ENCODE results near the gene PRKCZ.
A peak's percentile ranks its signal among the peaks of the same experiment; 100 is the strongest.

The PRKCZ gene

DNA sequence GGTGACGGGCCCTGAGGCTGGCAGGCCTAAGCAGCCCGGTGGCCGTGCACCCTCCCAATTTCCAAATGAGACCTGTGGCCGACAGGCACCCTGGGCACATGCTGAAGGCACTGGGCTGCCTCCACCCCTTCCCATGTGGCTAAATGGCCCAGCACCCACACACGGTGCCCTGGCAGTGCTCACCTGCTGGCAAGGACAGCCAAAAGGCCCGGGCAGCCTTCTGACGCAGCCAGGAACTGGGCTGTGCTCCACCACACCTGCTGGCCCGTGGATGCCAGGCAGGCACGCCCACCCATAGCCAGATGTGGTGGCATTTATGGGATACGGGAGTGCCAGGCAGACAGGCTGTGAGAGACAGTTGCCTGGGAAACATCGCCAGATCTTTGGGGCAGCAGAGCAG is 148.4 kb downstream of the PRKCZ start:
- no peak for DNase-seq

DNA sequence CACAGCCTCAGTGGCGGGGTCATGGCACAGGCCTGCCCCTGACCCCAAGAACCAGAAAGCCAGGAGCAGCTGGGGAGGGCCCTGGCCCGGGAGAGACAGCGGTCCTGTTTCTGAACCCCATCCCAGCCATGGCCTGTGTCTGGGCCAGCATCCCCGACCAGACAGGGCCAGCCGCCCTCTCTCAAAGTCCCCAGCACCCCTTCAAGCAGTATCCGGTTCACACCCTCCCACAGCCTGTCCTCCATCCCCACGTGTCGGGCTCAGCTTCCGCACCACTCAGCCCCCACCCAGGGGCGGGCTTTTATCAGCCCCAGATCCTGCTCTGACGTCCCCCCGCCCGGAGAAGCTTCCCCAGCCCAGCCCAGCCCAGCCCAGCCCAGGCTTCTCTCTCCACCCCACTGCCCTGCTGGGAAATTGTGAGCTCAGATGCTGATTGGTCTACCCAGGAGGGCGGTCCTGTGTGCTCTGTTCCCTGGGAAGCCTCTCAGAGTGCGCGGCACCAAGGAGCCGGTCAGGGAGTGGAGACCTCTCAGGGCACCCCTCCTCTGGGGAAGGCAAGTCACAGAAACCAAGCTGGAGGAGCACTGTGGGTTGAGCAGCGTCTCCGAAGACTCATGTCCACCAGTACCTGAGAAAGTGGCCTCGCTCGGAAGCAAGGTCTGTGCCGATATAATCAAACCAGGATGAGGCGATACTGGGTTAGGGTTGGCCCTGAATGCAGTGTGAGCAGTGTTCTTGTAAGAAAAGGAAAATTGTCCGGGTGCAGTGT is 149.0 kb downstream of the PRKCZ start:
- DNase-seq, result peak; percentile 93

DNA sequence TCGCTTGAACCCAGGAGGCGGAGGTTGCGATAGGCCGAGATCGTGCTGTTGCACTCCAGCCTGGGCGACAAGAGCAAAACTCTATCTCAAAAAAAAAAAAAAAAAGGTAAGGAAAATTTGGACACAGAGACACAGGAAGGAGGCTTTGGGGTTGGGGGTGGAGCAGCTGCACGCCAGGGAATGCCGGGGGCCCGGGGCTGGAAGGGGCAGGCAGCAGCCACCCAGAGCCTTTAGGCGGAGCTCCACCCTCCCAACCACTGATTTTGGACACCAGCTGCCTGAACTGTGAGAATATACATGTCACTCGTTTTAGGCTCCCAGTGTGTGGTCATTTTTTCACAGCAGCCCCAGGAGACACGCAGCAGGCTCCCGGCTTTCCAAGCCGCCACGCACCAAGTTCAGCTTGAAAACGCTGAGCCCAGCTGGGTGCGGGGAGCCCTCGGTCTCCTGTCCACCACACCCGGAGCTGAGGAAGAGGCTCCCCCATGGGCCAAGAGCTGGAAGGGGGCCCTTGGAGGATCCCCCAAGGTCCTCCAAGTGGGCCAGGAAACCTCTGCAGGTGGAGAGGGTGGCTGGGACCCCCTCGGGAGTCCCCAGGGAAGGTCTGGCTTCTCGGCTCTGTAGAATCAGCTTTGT is 150.2 kb downstream of the PRKCZ start:
- DNase-seq, result no peak

DNA sequence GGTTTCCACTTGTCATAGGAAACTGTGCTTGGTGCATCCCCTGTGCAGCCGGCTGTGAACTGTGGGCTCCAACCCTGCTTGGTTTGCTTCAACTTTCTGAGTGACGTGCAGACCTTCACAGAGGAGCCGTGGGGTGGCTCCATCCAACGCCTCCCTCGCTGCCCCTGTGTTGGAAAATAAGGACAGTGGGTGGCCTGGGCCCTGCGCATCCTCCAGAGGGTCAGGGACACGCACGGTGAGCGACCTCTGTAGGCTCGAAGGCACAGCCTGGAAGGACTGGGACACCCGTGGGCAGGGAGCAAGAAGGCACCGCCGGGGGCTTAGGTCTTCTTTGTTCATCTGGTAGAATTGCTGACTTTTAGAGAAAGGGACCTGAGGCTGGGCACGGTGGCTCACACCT is 150.9 kb downstream of the PRKCZ start:
- no peak for DNase-seq

DNA sequence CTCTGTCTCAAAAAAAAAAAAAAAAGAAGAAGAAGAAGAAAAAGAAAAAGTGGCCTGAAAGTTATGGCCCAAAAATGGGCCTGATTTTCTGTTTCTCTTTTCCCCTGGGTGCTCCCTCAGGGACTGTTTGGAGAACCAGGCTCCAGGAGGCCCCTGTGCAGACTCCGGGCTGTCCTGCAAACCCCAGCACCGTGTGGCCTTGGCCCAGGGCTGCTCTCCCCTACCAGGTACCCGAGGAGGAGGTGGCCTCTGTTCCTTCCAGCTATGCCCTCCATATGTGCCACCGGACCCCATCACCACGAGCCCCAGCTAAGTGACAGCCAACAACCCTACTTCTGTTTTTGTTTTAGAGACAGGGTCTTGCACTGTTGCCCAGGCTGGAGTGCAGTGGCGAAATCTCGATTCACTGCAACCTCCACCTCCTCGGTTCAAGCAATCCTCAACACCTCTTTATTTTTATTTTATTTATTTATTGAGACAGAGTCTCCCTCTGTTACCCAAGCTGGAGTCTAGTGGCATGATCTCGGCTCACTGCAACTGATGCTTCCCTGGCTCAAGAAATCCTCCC is 151.9 kb downstream of the PRKCZ start:
- DNase-seq, result no peak

DNA sequence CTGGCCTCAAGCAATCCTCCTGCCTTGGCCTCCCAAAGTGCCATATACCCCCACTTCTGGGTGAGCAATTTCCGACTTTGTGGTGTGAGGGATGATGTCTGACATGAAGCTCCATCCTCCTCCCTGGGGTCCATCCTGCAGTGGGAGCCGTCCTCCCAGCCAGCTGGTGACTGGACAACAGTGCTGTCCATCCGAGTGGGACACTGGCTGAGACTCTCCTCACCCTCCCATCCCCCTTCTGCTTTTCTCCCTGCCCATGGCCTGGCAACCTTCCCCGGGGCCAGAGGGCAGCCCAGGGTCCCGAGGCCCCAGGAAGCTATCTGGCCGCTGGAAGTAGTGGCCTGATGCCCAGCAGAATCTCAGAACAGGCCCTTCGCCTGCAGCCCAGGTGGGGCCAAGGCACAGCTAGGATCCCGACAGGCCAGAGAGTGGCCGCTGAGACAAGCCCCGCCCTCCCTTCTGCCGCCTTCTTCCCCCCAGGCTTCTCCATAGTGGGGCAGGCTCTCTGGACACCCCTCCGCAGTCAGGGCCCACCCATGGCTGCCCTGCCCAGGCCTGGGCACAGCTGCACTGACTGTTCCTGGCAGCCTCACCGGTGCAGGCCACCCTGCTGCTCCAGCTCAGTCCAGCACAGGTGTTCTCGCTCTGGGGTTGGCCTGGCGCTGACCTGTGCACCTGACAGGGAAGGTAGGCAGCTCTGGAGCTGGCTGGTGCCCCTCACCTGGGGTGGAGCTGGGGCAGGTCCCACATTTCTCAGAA is 152.8 kb downstream of the PRKCZ start:
- DNase-seq, result no peak

DNA sequence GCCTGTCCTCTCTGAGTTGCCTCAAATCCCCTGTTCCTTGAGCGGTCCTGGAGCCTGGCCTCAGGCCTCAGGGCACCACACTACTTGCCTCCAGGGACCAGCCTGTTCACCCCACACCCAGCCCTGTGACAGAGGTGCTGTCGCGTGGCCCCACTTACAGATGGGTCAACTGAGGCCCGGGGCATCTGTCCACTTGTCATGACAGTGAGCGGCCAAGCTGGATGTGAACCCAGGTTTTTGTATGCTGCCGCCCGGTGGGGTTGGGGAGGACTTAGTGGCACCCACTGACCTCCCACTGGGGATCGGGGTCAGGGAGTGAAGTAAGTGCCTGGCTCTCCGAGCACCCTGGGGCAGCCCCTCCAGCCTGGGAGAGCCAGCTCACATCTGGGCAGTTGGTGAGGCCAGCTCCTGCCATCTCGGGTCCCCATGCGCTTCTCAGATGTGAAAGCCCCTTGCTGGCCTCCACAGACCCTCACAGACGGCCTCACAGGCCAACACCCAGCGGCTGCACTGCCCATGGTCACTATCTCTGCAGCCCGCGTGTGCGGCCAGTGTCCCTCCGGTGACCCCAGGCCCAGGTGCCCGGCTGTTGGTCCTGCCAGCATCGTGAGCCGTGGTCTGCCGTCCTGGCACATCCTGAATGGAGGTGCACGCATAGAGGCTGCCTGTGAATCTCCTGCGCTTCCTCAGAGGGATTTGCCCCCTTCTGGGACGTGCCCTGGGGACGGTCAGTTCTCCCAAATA is 153.6 kb downstream of the PRKCZ start:
- DNase-seq, result no peak

DNA sequence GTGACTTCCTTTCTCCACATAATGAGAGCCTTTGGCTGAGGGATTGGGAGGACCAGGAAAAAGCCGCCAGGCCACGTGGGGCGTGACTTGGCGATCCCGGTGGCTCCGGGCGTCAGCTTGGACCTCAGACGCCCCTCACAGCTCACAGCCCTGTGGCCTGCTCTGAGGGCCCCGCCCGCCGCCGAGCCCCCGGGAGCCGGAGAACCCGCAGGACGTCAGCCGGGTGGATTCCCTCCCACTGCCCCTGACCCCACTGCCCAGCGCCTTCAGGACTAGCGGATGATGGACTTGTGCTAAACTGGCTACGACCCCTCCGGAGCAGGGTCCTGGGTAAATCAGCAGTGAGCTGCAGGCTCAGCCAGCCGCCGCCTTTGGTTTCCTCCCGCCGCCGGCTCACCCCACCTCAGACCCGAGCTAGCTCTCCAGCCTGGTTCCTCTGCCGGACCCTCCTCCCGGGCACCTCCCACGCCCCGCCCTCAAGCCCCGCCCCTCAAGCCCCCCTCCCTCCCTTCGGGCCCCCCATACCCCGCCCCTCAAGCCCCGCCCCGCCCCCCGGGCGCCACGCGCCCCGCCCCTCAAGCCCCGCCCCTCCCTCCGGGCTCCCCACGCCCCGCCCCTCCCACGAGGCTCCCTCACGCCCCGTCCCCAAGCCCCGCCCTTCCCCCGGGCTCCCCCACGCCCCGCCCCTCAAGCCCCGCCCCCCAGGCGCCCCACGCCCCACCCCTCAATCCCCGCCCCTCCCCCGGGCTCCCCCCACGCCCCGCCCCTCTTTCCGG is 154.4 kb downstream of the PRKCZ start:
- peak; percentile 74 for DNase-seq

DNA sequence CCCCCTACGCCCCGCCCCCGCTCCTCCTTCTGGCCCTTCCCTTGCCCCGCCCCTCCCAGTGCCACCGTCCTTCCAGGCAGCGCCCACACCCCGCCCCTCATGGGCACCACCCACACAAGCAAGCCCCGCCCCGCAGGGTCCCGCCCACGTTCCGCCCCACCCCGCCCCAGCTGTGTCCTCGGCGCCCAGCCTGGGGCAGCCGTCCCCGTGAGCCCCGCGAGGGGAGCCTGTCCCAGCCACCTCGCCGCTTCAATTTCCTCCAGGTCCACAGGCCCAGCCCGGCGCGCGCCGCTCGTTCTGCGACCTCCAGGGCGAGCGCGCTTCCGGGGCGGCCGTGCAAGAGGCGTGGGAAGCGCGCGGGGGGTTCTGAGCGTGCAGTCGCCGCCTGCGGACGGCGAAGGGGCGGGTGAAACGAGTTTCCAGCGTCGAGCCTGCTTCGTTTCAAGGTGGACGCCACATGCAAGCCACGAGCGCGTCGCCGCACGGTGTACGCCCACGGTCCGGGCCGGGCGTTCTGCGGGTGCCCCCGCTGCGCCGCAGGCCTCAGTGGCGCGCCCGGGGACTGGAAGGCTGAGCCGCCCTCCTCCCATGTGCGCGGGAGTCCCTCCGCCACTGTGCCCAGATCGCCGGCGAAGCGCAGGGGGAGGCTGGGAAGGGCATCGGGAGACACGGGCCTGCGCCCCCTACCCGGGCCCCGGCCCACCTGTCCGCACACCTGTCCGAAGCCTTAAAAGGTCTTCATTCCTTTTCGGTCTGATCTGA is 155.2 kb downstream of the PRKCZ start:
- DNase-seq, result peak; percentile 94

DNA sequence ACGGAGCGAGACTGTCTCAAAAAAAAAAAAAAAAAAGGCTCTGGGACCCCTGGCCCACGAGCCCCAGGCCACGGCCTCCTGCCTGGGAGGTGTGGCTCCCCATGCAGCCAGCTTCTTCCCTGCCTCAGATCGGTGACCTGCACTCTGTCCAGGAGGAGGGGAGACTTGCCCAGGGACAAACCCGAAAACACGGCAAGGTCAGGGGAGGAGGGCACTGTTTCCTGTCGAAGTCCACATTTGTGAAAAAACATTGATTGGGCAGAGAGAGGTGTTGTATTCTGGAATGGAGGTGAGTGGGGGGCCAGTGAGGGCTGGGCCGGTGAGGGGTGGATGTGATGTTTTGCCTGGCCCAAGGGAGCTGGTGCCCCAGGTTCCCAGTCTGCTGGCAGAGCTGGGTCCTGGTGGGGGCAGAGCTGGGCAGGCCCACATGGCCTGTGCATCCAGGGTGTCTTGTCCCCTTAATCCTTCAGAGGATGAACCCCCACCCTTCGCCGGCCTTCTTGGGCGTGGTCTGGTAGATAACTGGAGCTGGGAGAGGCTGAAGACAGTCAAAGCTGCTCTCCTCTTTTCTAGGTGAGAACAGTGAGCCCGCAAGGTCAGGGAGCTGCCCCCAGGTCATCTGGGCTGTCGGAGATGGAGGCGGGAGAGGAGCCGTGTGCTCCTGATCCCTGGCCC is 156.7 kb downstream of the PRKCZ start:
- DNase-seq, result no peak

DNA sequence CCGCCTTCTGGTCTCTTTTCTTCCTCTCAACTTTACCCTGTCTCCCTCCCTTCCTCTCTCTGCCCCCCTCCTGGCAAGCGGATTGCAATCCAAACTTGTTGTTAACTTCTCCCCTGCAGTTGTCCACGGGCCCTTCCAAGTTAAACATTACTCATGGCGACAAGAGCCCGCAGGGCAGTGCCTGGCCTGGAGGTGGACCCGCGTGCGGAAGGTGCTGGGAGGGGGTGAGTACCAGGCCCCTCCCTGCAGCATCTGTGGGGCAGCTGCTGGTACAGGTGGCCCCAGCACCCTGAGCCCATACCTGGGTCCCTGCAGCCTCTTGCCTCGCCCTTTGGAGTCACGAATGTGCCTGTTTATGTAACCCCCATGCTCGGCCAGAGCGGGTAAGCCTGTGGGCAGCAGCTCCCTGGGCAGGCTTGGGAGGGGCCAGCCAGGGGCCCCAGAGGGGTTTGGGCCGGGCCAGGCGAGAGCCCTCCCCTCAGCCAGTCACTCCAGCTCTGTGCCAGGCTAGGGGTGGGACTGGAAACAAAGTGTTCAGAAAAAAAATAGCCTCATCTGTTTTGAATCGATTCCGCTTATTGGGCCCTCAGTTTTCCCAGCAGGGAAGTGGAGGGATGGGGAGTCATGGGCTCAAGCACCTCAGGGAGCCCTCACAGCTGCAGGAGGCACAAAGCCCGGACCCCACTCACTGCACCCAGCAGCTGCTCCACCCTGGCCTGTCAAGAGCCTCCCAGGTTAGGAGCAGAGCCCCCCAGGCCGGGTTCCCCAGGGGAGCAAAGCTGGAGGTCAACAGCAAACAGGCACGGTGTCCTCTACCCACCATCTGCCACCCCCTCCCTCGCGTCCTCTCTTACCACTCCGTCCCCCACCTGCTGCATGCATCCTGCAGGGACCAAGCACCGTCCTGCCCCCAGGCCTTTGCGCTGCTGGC is 158.4 kb downstream of the PRKCZ start:
- DNase-seq, result peak; percentile 80

DNA sequence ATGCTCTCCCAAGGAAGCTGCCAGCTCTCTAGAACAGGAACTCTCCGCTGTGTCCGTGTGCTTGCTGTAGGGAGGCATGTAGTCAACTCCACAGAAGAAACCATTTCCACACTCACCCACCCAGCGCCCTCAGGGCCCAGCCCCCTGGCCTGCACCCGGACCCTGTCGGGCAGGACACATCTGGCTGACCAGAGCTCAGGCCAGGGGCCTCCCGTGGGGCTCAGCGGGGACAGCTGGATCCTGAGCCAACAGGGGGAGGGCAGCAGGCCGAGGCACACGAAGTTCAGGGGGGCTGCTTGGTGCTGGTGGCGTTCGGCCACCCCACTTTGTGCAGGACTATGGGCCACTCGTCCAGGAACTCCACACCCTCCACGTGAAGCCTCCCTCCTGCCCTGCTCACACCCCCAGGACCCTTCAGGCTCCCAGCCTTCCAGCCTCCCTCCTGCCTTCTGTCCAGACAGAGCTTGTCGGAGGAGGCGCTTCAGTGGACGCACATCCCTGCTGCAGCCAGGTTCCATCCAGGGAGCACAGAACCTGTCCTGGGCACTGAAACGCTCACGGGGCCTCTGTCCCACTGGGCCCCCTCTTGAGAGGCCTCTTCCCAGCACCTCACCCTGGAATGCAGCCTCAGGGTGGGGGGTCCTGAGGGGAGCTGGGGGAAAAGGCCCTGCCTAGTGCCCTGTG is 159.3 kb downstream of the PRKCZ start:
- DNase-seq, result no peak

DNA sequence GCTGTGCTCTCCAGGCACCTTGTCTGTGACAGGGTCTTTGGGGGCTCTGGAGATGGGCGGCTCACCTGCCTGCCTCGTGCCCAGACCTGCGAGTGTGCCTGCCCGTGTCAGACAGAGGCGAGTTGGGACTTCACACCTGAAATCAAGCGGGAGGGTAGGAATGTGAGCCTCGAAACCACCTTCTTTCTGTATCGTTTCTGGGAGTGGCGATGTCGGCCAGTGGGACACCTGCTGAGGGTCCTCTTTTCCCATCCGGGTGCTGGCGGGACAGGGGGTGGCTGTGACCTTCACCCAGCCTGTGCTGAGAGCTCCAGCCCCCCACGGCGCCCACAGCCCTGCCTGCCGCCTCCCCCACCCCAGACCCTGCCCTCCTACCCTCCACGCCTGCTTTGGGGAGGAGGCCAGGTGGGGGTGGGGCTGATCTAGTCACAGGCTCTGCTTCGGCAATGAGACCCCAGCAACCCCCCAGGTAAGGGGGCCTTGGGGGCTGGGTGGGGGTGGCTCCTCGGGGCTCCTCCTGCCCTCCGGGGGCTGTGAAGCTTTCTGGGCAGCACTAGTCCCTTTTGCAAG is 160.0 kb downstream of the PRKCZ start:
- DNase-seq, result no peak

DNA sequence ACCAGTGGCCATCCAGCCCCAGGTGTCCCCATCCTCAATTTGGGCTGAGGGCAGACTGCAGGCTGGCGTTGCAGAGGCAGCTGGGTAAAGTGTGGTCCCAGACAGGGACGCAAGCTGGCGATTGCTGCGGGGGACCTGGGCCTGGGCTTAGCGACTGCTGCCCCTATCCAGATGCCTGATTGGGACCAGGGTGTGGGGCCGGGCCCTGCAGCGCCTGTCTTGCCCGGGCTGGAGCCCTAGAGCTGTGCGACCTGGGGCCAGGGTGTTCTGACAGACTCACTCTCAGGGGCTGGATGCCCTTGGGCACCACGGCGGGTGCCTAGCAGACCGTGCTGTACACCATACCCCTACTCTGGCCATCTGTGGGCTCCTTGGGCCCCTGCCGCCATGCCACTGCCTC is 160.6 kb downstream of the PRKCZ start:
- no peak for DNase-seq

DNA sequence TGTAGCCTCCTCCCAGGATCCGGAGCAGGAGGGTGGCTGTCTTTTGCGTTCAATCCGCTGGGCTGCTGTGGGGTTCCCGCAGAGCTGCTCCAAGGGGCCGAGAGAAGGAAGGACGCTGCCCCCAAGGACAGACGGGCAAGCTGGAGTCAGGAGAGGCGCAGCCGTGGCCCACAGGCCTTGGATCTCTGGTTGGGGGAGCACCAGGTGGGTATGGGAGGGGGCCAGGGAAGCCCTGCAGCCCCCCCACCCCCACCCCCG is 162.0 kb downstream of the PRKCZ start:
- no peak for DNase-seq

DNA sequence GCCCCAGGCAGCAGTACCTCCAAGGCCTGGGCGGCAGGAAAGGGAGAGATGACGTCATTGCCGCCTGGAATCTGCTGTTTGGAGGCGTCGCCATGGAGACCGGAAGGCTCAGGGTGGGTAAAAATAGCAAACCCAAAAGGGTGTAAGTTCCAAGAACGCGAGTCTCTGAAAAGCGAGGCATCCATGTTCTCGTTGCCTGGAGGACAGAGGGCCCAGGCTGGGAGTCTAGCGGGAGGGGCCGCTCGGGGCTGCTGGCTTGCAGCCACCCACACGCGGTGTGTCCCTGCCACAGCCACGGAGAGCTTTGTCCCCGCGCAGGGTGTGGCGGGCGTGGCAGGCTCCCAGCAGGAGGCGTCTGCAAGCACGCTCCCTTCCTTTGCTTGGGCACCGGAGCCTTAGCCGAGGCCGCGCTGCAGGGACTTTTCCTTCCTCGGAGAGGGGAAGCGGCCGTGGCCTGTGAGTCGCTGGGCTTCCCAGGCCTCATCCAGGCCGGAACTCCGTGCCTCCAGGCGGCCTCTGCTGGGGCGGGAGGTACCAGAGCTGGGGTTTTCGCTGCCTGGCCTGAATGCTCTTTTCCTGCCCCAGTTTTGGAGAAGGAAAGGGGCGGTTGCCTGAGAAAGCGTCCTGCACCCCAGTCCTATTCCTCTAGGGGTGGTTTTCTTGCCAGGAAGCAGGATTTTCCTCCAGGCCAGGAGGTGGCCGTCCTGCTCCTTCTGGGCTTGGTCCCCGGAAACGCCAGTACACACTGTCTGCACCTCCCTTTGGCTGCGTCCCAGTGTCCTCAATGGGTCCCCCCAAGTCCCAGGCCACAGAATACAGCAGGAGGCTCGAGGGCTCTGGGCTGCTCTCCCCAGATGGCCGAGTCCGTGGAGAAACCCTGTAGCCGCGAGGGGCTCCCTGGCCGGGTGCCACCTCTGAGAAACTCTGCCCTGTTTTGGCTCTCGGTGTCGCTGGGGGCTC is 162.6 kb downstream of the PRKCZ start:
- peak; percentile 99 for DNase-seq

Measured in fibroblast of skin of right biceps (primary cell).